ENCODE data around the gene DLGAP1. TPM values are rescaled to one million over a fixed set of nuclear protein-coding genes. Genes with fewer than 3 reads are reported as not detected.

DLGAP1 gene
- total RNA-seq, 1 experiment from 2014 or later = 23.0 TPM

- peak; percentile 19; the same call in 1 of the 2 replicates for TF ChIP-seq PRDM15 (CRISPR knock-in tag; IDR thresholded peaks at IDR 0.05)
- no peak for TF ChIP-seq ZNF416 (CRISPR knock-in tag; IDR thresholded peaks at IDR 0.05)
- TF ChIP-seq CREM (CRISPR knock-in tag; IDR thresholded peaks at IDR 0.05) = no peak
- no peak for TF ChIP-seq ZNF317 (CRISPR knock-in tag; IDR thresholded peaks at IDR 0.05; ENCODE audit: borderline replicate concordance, low read depth)
- no peak for TF ChIP-seq ERG (CRISPR knock-in tag; IDR thresholded peaks at IDR 0.05)
- no peak for TF ChIP-seq ZNF671 (CRISPR knock-in tag; IDR thresholded peaks at IDR 0.05)
- no peak for TF ChIP-seq AFF4 (CRISPR knock-in tag; IDR thresholded peaks at IDR 0.05; ENCODE audit: borderline replicate concordance)
- no peak for TF ChIP-seq NR2C2 (CRISPR knock-in tag; IDR thresholded peaks at IDR 0.05)
- no peak for TF ChIP-seq CDX4 (CRISPR knock-in tag; IDR thresholded peaks at IDR 0.05; ENCODE audit: borderline replicate concordance)
- TF ChIP-seq SP1 (CRISPR knock-in tag; conservative IDR thresholded peaks at IDR 0.05) = 0 out of 2 replicates have a peak, but pooled peaks have one; percentile 14
Observed at GRCh38 chr18:3665780-3666525, 789.2 kb downstream of the DLGAP1 start (continued).

- ATAC-seq = no peak
- CTCF ChIA-PET = interaction anchor here (0.6 to 3.9 kb wide), 48 partner anchors 9 to 418 kb away, joined by 3 to 92 read pairs (median 7); partner anchors contain the start of gene MYL12A
- Mint-ChIP-seq H3K4me1 (peaks cover 26% of the 10 kb centered on the region), H3K36me3 (peaks cover 19% of the 10 kb centered on the region), H3K27me3 (ENCODE audit: low read depth) (no peaks in the 10 kb centered on the region), H3K4me3 (peak overlapping the region; percentile 65), H3K27ac (peak overlapping the region; percentile 98), H3K9me3 (peaks cover 14% of the 10 kb centered on the region)
- DNase-seq (ENCODE audit: low spot score) = no peak
- POLR2A ChIA-PET = interaction anchor here (1.1 to 3.3 kb wide), 7 partner anchors 43 to 418 kb away, joined by 3 to 37 read pairs (median 8); partner anchors contain the start of gene MYL12A
- no peak for TF ChIP-seq ZNF423 (CRISPR knock-in tag; IDR thresholded peaks at IDR 0.05)
- no peak for TF ChIP-seq NR3C1 (CRISPR knock-in tag; conservative IDR thresholded peaks at IDR 0.05; ENCODE audit: low read depth)
- TF ChIP-seq MXD4 (CRISPR knock-in tag; IDR thresholded peaks at IDR 0.05; ENCODE audit: borderline replicate concordance) = no peak
Observed at GRCh38 chr18:3665204-3665603, 789.9 kb downstream of the DLGAP1 start.

All from WTC11 (cell line).